ENCODE data around the gene SCUBE3. TPM values are rescaled to one million over a fixed set of nuclear protein-coding genes. Genes with fewer than 3 reads are reported as not detected.

SCUBE3 gene
- total and polyA plus RNA-seq, 2 experiments from 2014 or later, result 0.39 to 1.1 TPM

- H3K4me1 ChIP-seq (ENCODE audit: insufficient read depth), result no peaks in the 10 kb centered on the region; the same call in 1 of the 2 replicates
- 0 out of 3 replicates have a peak, but pooled peaks cover 4% of the 10 kb centered on the region for H3K9me3 Mint-ChIP-seq
- TF ChIP-seq CREB1 (CRISPR knock-in tag; IDR thresholded peaks at IDR 0.05; ENCODE audit: low read depth), result no peak
- no peak for TF ChIP-seq NANOG (IDR thresholded peaks at IDR 0.05; ENCODE audit: borderline replicate concordance)
- no peak for TF ChIP-seq POLR2AphosphoS5 (IDR thresholded peaks at IDR 0.05; ENCODE audit: low read depth)
- no peak for TF ChIP-seq ZNF114 (CRISPR knock-in tag; IDR thresholded peaks at IDR 0.05)
- no peak for TF ChIP-seq ETS1 (IDR thresholded peaks at IDR 0.05)
- no peak for TF ChIP-seq JUNB (IDR thresholded peaks at IDR 0.05; ENCODE audit: unreplicated experiment)
- TF ChIP-seq CTCF (conservative IDR thresholded peaks at IDR 0.05; ENCODE audit: low read depth in 2 of 2), result no peak
- no peak for TF ChIP-seq EZH2phosphoT487 (IDR thresholded peaks at IDR 0.05; ENCODE audit: unreplicated experiment)
- no peak for TF ChIP-seq REST (IDR thresholded peaks at IDR 0.05; ENCODE audit: unreplicated experiment)
- TF ChIP-seq ZNF331 (CRISPR knock-in tag; IDR thresholded peaks at IDR 0.05; ENCODE audit: low read depth), result no peak
- no peak overlapping the region for H3K27ac Mint-ChIP-seq
- no peaks in the 10 kb centered on the region for H3K36me3 ChIP-seq (ENCODE audit: insufficient read depth)
- peaks cover 8% of the 10 kb centered on the region; the same call in 2 of the 3 replicates for H3K4me1 Mint-ChIP-seq
- peaks cover 5% of the 10 kb centered on the region; the same call in 1 of the 2 replicates for H3F3A ChIP-seq (replicated peaks; ENCODE audit: low read depth)
- no peaks in the 10 kb centered on the region; the same call in 1 of the 2 replicates for H4K20me1 ChIP-seq (replicated peaks; ENCODE audit: insufficient read depth)
- no peak overlapping the region for H2AFZ ChIP-seq
- no peak for ATAC-seq
- no peaks in the 10 kb centered on the region for H3K36me3 Mint-ChIP-seq (ENCODE audit: low read depth)
- no peak overlapping the region for H3K4me3 ChIP-seq
- no peaks in the 10 kb centered on the region; the same call in 1 of the 2 replicates for H3K9me2 ChIP-seq (ENCODE audit: insufficient read depth)
- no peak for DNase-seq (ENCODE audit: low spot score)
- H3K4me3 Mint-ChIP-seq, result no peak overlapping the region
- no peaks in the 10 kb centered on the region for H3K79me2 ChIP-seq (replicated peaks; ENCODE audit: insufficient read depth)
- H3K4me2 ChIP-seq, result no peak overlapping the region
- peaks cover 11% of the 10 kb centered on the region for H3K27me3 Mint-ChIP-seq (ENCODE audit: insufficient read depth, low read depth, poor library complexity)
- peaks cover 20% of the 10 kb centered on the region for H3K27me3 ChIP-seq (ENCODE audit: insufficient read depth)
- no peak overlapping the region for H3K27ac ChIP-seq (ENCODE audit: low read depth)
Measured at GRCh38 chr6:35186571-35186970, 27.2 kb upstream of the SCUBE3 start.

Measured in GM23338 (cell line).